ENCODE data around the gene DDX18.

The DDX18 gene

DNA sequence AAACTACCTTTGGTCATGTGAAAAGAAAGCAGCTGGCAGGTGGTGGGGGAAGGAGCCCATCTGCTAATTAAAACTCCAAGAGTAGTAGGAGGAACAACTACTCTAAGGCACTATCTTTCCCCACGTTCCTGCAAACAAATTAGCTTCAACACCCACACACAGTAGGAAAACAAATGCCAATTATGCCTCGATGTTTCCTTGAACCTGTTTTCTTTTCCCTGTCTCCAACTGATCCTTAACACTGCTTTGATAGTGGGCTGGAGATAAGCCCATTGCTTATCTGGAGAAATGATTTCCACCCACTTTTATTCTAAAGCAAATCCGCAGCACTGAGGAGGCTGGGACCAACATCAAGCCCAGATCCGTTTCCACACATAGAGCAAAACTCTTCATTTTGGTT lies 36.0 kb downstream of the DDX18 start:
- TF ChIP-seq, protein P1, sequence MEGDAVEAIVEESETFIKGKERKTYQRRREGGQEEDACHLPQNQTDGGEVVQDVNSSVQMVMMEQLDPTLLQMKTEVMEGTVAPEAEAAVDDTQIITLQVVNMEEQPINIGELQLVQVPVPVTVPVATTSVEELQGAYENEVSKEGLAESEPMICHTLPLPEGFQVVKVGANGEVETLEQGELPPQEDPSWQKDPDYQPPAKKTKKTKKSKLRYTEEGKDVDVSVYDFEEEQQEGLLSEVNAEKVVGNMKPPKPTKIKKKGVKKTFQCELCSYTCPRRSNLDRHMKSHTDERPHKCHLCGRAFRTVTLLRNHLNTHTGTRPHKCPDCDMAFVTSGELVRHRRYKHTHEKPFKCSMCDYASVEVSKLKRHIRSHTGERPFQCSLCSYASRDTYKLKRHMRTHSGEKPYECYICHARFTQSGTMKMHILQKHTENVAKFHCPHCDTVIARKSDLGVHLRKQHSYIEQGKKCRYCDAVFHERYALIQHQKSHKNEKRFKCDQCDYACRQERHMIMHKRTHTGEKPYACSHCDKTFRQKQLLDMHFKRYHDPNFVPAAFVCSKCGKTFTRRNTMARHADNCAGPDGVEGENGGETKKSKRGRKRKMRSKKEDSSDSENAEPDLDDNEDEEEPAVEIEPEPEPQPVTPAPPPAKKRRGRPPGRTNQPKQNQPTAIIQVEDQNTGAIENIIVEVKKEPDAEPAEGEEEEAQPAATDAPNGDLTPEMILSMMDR (IDR thresholded peaks at IDR 0.05; ENCODE audit: low read length), result no peak
- no peak for TF ChIP-seq EZH2 (IDR thresholded peaks at IDR 0.05; ENCODE audit: borderline replicate concordance, low read length)
- Histone ChIP-seq H3K79me2 (ENCODE audit: insufficient read depth, low read length) (no peaks in the 10 kb centered on the region), H3K27ac (ENCODE audit: low read depth, low read length, poor library complexity, severe bottlenecking) (no peak overlapping the region), H3K9me3 (ENCODE audit: low read length) (no peaks in the 10 kb centered on the region), H3K4me2 (ENCODE audit: low read length) (no peak overlapping the region), H3K4me1 (ENCODE audit: insufficient read depth, low read length, severe bottlenecking) (no peaks in the 10 kb centered on the region), H3K9ac (ENCODE audit: low read length) (no peak overlapping the region), H3F3A (ENCODE audit: insufficient read depth, low read length) (no peaks in the 10 kb centered on the region), H3K4me3 (ENCODE audit: low read depth, low read length, poor library complexity, severe bottlenecking) (no peak overlapping the region), H2AFZ (ENCODE audit: low read length) (no peak overlapping the region), H3K9me2 (ENCODE audit: low read depth, low read length) (no peaks in the 10 kb centered on the region), H4K20me1 (ENCODE audit: insufficient read depth, low read length) (no peaks in the 10 kb centered on the region), H3K36me3 (ENCODE audit: insufficient read depth, low read length) (no peaks in the 10 kb centered on the region), H3K27me3 (ENCODE audit: insufficient read depth, low read length) (peaks cover 4% of the 10 kb centered on the region; the same call in 1 of the 2 replicates)

- Histone ChIP-seq H3K36me3 (ENCODE audit: insufficient read depth, low read length) (no peaks in the 10 kb centered on the region), H3K4me3 (ENCODE audit: low read depth, low read length, poor library complexity, severe bottlenecking) (no peak overlapping the region), H3K27ac (ENCODE audit: low read depth, low read length, poor library complexity, severe bottlenecking) (no peak overlapping the region), H3K27me3 (ENCODE audit: insufficient read depth, low read length) (peaks cover 4% of the 10 kb centered on the region; the same call in 1 of the 2 replicates), H3K4me2 (ENCODE audit: low read length) (no peak overlapping the region), H2AFZ (ENCODE audit: low read length) (no peak overlapping the region), H3F3A (ENCODE audit: insufficient read depth, low read length) (no peaks in the 10 kb centered on the region), H3K4me1 (ENCODE audit: insufficient read depth, low read length, severe bottlenecking) (no peaks in the 10 kb centered on the region), H3K9me2 (ENCODE audit: low read depth, low read length) (no peaks in the 10 kb centered on the region), H3K9ac (ENCODE audit: low read length) (no peak overlapping the region), H4K20me1 (ENCODE audit: insufficient read depth, low read length) (no peaks in the 10 kb centered on the region), H3K9me3 (ENCODE audit: low read length) (no peaks in the 10 kb centered on the region), H3K79me2 (ENCODE audit: insufficient read depth, low read length) (no peaks in the 10 kb centered on the region)
- no peak for TF ChIP-seq EZH2 (IDR thresholded peaks at IDR 0.05; ENCODE audit: borderline replicate concordance, low read length)
These were observed 37.5 kb downstream of the DDX18 start for GRCh38 chr2:117851969-117852368.

DNA sequence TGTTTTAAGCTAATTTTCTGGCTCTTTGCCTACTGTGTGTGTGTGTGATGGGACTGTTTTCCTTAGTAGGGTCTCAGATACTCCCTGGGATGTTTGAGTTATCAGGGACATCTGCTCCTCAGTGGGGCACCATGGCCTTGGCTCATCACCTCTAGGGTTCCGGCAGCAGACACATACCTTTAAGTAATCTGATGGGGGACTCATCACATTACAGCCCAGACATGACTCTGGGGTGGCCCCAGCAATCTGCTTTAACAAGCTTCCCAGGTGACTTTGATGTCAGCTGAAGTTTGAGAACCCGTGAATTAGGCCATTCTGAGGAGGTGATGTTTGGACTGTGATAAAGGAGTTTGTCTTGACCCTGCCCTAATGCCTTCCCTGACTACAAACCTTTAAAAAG lies 38.8 kb downstream of the DDX18 start:
- no peaks in the 10 kb centered on the region for H3K36me3 ChIP-seq (ENCODE audit: insufficient read depth, low read length)
- H3K27ac ChIP-seq (ENCODE audit: low read depth, low read length, poor library complexity, severe bottlenecking), result no peak overlapping the region
- no peak overlapping the region for H3K9ac ChIP-seq (ENCODE audit: low read length)
- no peaks in the 10 kb centered on the region for H3K9me2 ChIP-seq (ENCODE audit: low read depth, low read length)
- no peak overlapping the region for H3K4me3 ChIP-seq (ENCODE audit: low read depth, low read length, poor library complexity, severe bottlenecking)
- H3K79me2 ChIP-seq (ENCODE audit: insufficient read depth, low read length), result no peaks in the 10 kb centered on the region
- H2AFZ ChIP-seq (ENCODE audit: low read length), result no peak overlapping the region
- H3K4me2 ChIP-seq (ENCODE audit: low read length), result no peak overlapping the region
- no peaks in the 10 kb centered on the region for H3K4me1 ChIP-seq (ENCODE audit: insufficient read depth, low read length, severe bottlenecking)
- H3K9me3 ChIP-seq (ENCODE audit: low read length), result no peaks in the 10 kb centered on the region
- 0 out of 2 replicates have a peak, but pooled peaks cover 4% of the 10 kb centered on the region for H3K27me3 ChIP-seq (ENCODE audit: insufficient read depth, low read length)
- TF ChIP-seq, protein P1 (IDR thresholded peaks at IDR 0.05; ENCODE audit: low read length), result no peak
- TF ChIP-seq EZH2 (IDR thresholded peaks at IDR 0.05; ENCODE audit: borderline replicate concordance, low read length), result no peak
- no peaks in the 10 kb centered on the region for H4K20me1 ChIP-seq (ENCODE audit: insufficient read depth, low read length)
- no peaks in the 10 kb centered on the region for H3F3A ChIP-seq (ENCODE audit: insufficient read depth, low read length)

GRCh38 chr2:117853873-117854272 lies 39.4 kb downstream of the DDX18 start:
- H3K9ac ChIP-seq (ENCODE audit: low read length), result no peak overlapping the region
- no peak overlapping the region for H3K27ac ChIP-seq (ENCODE audit: low read depth, low read length, poor library complexity, severe bottlenecking)
- no peak overlapping the region for H2AFZ ChIP-seq (ENCODE audit: low read length)
- 0 out of 2 replicates have a peak, but pooled peaks cover 4% of the 10 kb centered on the region for H3K27me3 ChIP-seq (ENCODE audit: insufficient read depth, low read length)
- H3K9me2 ChIP-seq (ENCODE audit: low read depth, low read length), result no peaks in the 10 kb centered on the region
- H3K4me1 ChIP-seq (ENCODE audit: insufficient read depth, low read length, severe bottlenecking), result no peaks in the 10 kb centered on the region
- no peaks in the 10 kb centered on the region for H3K36me3 ChIP-seq (ENCODE audit: insufficient read depth, low read length)
- H3K79me2 ChIP-seq (ENCODE audit: insufficient read depth, low read length), result no peaks in the 10 kb centered on the region
- TF ChIP-seq, protein P1 (IDR thresholded peaks at IDR 0.05; ENCODE audit: low read length), result no peak
- TF ChIP-seq EZH2 (IDR thresholded peaks at IDR 0.05; ENCODE audit: borderline replicate concordance, low read length), result no peak
- no peak overlapping the region for H3K4me2 ChIP-seq (ENCODE audit: low read length)
- no peaks in the 10 kb centered on the region for H3K9me3 ChIP-seq (ENCODE audit: low read length)
- no peaks in the 10 kb centered on the region for H3F3A ChIP-seq (ENCODE audit: insufficient read depth, low read length)
- H3K4me3 ChIP-seq (ENCODE audit: low read depth, low read length, poor library complexity, severe bottlenecking), result no peak overlapping the region
- no peaks in the 10 kb centered on the region for H4K20me1 ChIP-seq (ENCODE audit: insufficient read depth, low read length)

Data from OCI-LY1 (cell line).